ENCODE data around the gene UBXN11. TPM values are rescaled to one million over a fixed set of nuclear protein-coding genes. Genes with fewer than 3 reads are reported as not detected.

The UBXN11 gene
- total RNA-seq, 1 donor from 2014 or later = 7.1 TPM

- H3K36me3 ChIP-seq = peaks cover 0 to 8% of the 10 kb centered on the region in 2 donors
- H3K27me3 ChIP-seq = no peaks in the 10 kb centered on the region
- intact Hi-C loops (cut with DNase I) = no loop called here
- TF ChIP-seq POLR2A (IDR thresholded peaks at IDR 0.05) (no peak), POLR2AphosphoS5 (IDR thresholded peaks at IDR 0.05; ENCODE audit: insufficient read depth in 1 of 2, low read depth in 1 of 2) (no peak), CTCF (IDR thresholded peaks at IDR 0.05) (no peak)
- peaks cover 91% of the 10 kb centered on the region for H3K4me1 ChIP-seq
- peak overlapping the region; percentile 80 to 90 for H3K4me3 ChIP-seq
- peak overlapping the region; percentile 95 for H3K27ac ChIP-seq
- DNase-seq (ENCODE audit: extremely low spot score in 2 of 2) = peak in 1 of 2 donors; percentile 93
- no peaks in the 10 kb centered on the region for H3K9me3 ChIP-seq
Measured at GRCh38 chr1:26280333-26281042, 25.9 kb downstream of the UBXN11 start.

DNA sequence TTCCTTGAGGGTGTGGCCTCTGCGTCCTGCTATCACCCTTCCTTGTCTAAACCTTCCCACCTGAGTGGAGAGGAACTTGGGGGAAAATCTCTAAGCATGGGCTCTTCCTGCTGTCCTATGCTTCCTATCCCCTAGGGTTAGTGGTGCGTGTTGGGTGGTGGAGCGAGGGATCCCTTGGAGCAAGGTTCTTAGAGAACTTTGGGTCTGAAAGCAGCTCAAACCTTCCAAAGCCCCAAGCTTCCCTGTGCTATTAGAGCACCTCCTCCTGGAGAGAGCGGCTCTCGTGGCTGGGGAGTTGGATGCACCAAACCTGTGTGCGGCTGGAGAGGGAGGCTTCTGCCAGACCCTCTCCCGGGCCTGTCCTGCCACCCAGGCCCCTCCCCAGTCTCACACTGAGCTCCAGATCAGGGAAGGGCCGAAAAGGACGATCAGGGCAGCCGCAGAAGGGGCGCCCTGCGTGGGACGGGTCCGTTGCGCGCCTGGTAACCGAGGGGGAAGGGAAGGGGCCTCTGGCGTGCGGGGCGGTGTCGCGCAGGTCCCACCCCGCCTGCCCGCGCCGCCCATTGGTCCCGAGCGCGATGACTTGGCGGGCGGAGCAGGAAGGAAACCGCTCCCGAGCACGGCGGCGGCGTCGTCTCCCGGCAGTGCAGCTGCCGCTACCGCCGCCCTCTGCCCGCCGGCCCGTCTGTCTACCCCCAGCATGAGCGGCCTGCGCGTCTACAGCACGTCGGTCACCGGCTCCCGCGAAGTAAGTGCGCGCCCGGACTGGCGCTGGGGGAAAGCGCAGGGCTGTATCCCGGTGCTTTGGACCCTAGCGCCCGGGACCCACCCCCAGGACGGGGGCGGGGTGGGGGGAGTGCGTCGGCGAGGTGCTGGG is 26.7 kb downstream of the UBXN11 start, which contains the start of gene SH3BGRL3:
Gene SH3BGRL3, plus strand, starts transcription at position 631 of the 877 bp plus-strand sequence. Its CDS starts 70 bp downstream, at position 701.
- peaks cover 90% of the 10 kb centered on the region for H3K4me1 ChIP-seq
- H3K36me3 ChIP-seq = peaks cover 0 to 8% of the 10 kb centered on the region in 2 donors

GRCh38 chr1:26278724-26279455 is 27.5 kb downstream of the UBXN11 start:
- H3K9me3 ChIP-seq = no peaks in the 10 kb centered on the region
- H3K27ac ChIP-seq = peak overlapping the region; percentile 95
- intact Hi-C loops (cut with DNase I) = no loop called here
- H3K36me3 ChIP-seq = peaks cover 0 to 8% of the 10 kb centered on the region in 2 donors
- peak in 1 of 2 donors; percentile 87 for DNase-seq (ENCODE audit: extremely low spot score in 2 of 2)
- peaks cover 82% of the 10 kb centered on the region for H3K4me1 ChIP-seq
- TF ChIP-seq POLR2AphosphoS5 (IDR thresholded peaks at IDR 0.05; ENCODE audit: insufficient read depth in 1 of 2, low read depth in 1 of 2) (no peak), CTCF (IDR thresholded peaks at IDR 0.05) (no peak), POLR2A (IDR thresholded peaks at IDR 0.05) (no peak)
- no peaks in the 10 kb centered on the region for H3K27me3 ChIP-seq
- H3K4me3 ChIP-seq = peak overlapping the region; percentile 80 to 90

More for the DNA sequence above, 26.7 kb downstream of the UBXN11 start, which contains the start of gene SH3BGRL3:
- H3K27me3 ChIP-seq = no peaks in the 10 kb centered on the region
- intact Hi-C loops (cut with DNase I) = no loop called here
- no peaks in the 10 kb centered on the region for H3K9me3 ChIP-seq
- TF ChIP-seq POLR2A (IDR thresholded peaks at IDR 0.05) (peak in 1 of 2 donors; percentile 85), POLR2AphosphoS5 (IDR thresholded peaks at IDR 0.05; ENCODE audit: insufficient read depth in 1 of 2, low read depth in 1 of 2) (peak; percentile 64 to 98), CTCF (IDR thresholded peaks at IDR 0.05) (peak in 2 of 3 experiments; percentile 4 to 26)
- H3K27ac ChIP-seq = peak within 1 kb of the TSS; percentile 95
- H3K4me3 ChIP-seq = peak within 1 kb of the TSS; percentile 80 to 90
- DNase-seq (ENCODE audit: extremely low spot score in 2 of 2) = peak in 1 of 2 donors; percentile 79

GRCh38 chr1:26278303-26278702 is 28.1 kb downstream of the UBXN11 start:
- H3K4me3 ChIP-seq = no peak overlapping the region

More at GRCh38 chr1:26278303-26278702, 28.1 kb downstream of the UBXN11 start:
- intact Hi-C loops (cut with DNase I) = no loop called here
- peaks cover 0 to 8% of the 10 kb centered on the region in 2 donors for H3K36me3 ChIP-seq
- H3K9me3 ChIP-seq = no peaks in the 10 kb centered on the region
- peak overlapping the region; percentile 95 for H3K27ac ChIP-seq
- peak; percentile 69 to 71 for TF ChIP-seq POLR2AphosphoS5 (IDR thresholded peaks at IDR 0.05; ENCODE audit: insufficient read depth in 1 of 2, low read depth in 1 of 2)
- TF ChIP-seq CTCF (IDR thresholded peaks at IDR 0.05) = no peak
- peak in 1 of 2 donors; percentile 95 for DNase-seq (ENCODE audit: extremely low spot score in 2 of 2)
- peaks cover 81% of the 10 kb centered on the region for H3K4me1 ChIP-seq
- H3K27me3 ChIP-seq = no peaks in the 10 kb centered on the region
